Stimulated activated CD8-positive, alpha-beta memory T cell treated with anti-CD3 and anti-CD28 coated beads, Interleukin-12 subunit alpha, Interleukin-12 subunit beta, amount 100 ng/mL, for 4 hours (primary cell): Measurements from ENCODE around the gene IFNW1.

Experiments
- DNase-seq: peaks from one replicate; pipeline ENCODE4 v3.0.0-alpha.2; 2020; ENCODE audit warnings: low read depth

Gene IFNW1

GRCh38 chr9:21110708-21111576 lies 30.7 kb downstream of the IFNW1 start:
- DNase-seq: no peak

DNA sequence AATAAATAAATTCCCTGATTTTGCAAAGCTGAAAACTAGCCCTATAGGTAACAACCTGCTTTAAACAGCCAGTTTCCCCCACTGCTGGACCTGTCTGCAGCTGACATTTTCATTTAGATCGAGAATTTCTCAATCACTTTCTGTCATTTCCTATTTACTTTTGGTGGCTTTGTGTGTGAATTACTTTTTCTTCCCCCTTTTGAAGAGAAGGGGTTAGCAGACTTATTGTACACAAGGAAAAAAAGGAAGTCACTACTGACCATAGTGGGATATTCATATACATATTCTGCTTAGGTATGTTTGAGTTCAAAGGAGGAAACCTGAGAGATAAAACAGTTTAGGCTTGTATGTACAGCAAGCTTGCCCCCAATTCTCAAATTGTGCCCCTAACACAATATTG lies 36.8 kb downstream of the IFNW1 start:
- no peak for DNase-seq

GRCh38 chr9:21102305-21102704 lies 39.3 kb downstream of the IFNW1 start:
- no peak for DNase-seq

- DNase-seq: no peak
Measured at GRCh38 chr9:21097817-21098216, 43.8 kb downstream of the IFNW1 start.

- DNase-seq: no peak
Measured at GRCh38 chr9:21096901-21097255, 44.8 kb downstream of the IFNW1 start.

DNA sequence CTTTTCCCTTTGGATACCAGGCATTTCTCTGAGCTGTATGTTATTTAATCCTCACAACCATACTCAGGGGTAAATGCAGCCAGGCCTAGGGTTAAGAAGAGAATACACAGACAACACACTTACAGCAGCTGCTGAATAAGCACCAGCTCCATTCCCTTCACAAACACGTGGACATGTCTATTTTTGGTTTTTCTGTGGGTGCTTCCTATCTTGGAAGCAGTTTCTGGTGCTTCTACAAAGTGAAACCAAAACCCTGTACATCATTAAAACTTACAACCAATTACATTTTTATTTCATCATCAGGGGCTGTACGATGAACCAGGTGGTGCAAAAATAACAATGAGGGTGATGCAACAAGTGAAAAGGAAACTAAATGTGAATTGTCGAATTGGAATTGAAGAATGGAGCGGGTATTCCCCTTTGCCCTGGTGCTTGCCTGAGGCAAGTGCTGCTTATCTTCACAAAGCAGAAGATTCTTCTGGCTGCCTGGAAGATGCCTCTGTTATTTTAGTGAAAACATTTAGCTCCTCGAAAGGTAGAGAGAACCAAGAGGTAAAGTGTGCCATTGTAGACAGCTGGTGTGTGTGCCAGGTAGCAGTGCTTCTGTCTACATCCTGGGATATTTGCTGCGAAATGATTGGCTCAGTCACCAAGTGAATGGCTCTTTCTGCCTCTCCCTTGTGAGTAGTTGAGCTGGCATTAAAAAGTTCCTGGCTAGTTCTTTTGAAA lies 45.3 kb downstream of the IFNW1 start:
- no peak for DNase-seq

DNA sequence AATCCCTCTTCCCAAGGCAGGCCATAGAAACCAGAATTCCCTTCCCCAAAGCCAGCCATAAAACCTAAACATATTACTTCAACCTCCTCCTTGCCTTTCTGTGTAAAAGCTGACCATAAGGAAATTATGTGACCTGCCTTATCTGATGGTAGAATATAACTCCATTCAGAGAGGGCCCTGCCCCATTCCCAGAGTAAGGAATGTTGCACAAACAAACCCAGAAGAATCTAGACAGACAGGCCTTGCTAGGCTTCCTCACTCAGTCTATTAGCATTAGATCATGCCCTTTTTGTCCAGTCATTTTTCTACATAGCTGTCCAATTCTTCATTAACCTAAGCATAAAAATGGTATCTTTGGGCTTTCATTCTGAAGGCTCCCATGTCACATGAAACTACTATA lies 46.1 kb downstream of the IFNW1 start:
- DNase-seq: no peak
